DND-41 (cell line): ENCODE measurements around the gene LMF1.

Source experiments
- CTCF ChIP-seq: IDR thresholded peaks from 2 replicates; pipeline ENCODE4 v1.5.1; 2012; ENCODE audit warnings: borderline replicate concordance, low read length, moderate library complexity, mild to moderate bottlenecking; ENCODE audit not compliant: poor library complexity, severe bottlenecking; ENCODE audit errors: extremely low read depth
- EZH2 ChIP-seq: IDR thresholded peaks from 3 replicates; pipeline ENCODE4 v1.6.1; 2012; ENCODE audit warnings: borderline replicate concordance, low read depth, mild to moderate bottlenecking, moderate library complexity, low read length, inconsistent platforms; ENCODE audit not compliant: severe bottlenecking

- TF ChIP-seq CTCF: no peak
- TF ChIP-seq EZH2: no peak
These were observed 2.6 kb upstream of the LMF1 start for GRCh38 chr16:973366-973765.
